Breast epithelium (tissue), 4 donors: ENCODE measurements around the gene VEZF1. TPM values are rescaled to one million over a fixed set of nuclear protein-coding genes. Genes with fewer than 3 reads are reported as not detected.
A peak's percentile ranks its signal among the peaks of the same experiment; 100 is the strongest.

Experiments used
- DNase-seq, 2 donors: peaks; one replicate each; pipeline ENCODE4 v3.0.0-alpha.2; 2019; ENCODE audit warnings: low spot score in 2 of 2
- H3K27ac ChIP-seq, 2 donors: fragments of 200-600 bp; sonication (generic) in 1 of 2; one replicate each; pipeline ENCODE4 v1.5.1; 2016 to 2019; ENCODE audit warnings: mild to moderate bottlenecking in 1 of 2
- H3K27me3 ChIP-seq, 2 donors: fragments of 200-600 bp; sonication (generic) in 1 of 2; one replicate each; pipeline versions ENCODE4 v1.5.1 to v1.6.0; 2017 to 2019; ENCODE audit warnings: control low read depth in 1 of 2, mild to moderate bottlenecking in 1 of 2
- H3K36me3 ChIP-seq: fragments of 200-600 bp; one replicate; pipeline ENCODE4 v1.5.1; 2019
- H3K4me1 ChIP-seq, 2 donors: fragments of 200-600 bp; sonication (generic); one replicate each; pipeline ENCODE4 v1.5.1; 2016 to 2019; ENCODE audit warnings: control low read depth in 1 of 2
- H3K4me3 ChIP-seq, 3 donors: fragments of 200-600 bp; sonication (generic); 1 replicate in 2 of 3; 2 replicates in 1 of 3; pipeline ENCODE4 v1.5.1; 2016 to 2019; ENCODE audit warnings: mild to moderate bottlenecking in 3 of 3, moderate library complexity in 2 of 3
- H3K9me3 ChIP-seq, 2 donors: fragments of 200-600 bp; sonication (generic) in 1 of 2; one replicate each; pipeline ENCODE4 v1.5.1; 2016 to 2019; ENCODE audit warnings: control low read depth in 1 of 2
- POLR2A ChIP-seq: fragments of 450-650 bp; IDR thresholded peaks from one replicate; pipeline ENCODE4 v1.6.1; 2016; ENCODE audit warnings: antibody characterized with exemption, mild to moderate bottlenecking, moderate library complexity
- POLR2AphosphoS5 ChIP-seq, 3 donors: sonication (generic); formaldehyde crosslinking; IDR thresholded peaks; one replicate each; pipeline ENCODE4 v1.6.1; 2017; ENCODE audit warnings: antibody characterized with exemption in 3 of 3
- intact Hi-C: fragments of 100-400 bp; cut with DNase I; formaldehyde crosslinking; loops from one replicate; pipeline ENCODE4 v1.15.1; 2023; ENCODE audit warnings: low total_unique reads
- total RNA-seq, 3 donors: library from RNA; depleted of rRNA; stranded (reverse); fragments of >200 nt; gene quantifications; one replicate each; pipeline ENCODE4 v1.1.0, GENCODE V29; 2016
- TF ChIP-seq, protein P1 (sequence below), 3 donors: fragments of 450-650 bp; IDR thresholded peaks; one replicate each; pipeline ENCODE4 v1.5.1; 2016 to 2017; ENCODE audit warnings: antibody characterized with exemption in 3 of 3, mild to moderate bottlenecking in 3 of 3, moderate library complexity in 3 of 3

Gene VEZF1
- total RNA-seq, 3 donors from 2014 or later = 55.5 to 76.5 (median 66.9) TPM

DNA sequence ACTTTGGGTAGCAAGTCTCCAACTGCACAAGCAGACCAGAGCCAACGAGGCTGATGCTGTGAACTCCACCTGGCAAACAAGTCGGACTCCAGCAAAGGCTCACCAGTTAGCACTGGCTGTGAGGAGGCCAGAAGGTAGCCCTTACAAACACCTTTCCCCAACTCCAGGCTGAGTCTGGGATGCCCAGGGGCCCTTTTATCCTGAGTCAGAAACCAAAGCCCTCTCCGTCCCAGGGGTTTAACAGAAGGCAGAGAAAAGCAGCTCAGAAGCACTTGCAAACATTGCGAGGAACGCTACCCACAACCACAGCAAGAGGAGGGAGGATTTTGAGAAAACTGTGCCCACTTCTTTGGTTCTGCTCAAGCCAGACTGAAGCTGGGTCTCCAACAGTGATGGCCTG, 57.8 kb downstream of the VEZF1 start:
- TF ChIP-seq POLR2A = no peak
- Histone ChIP-seq H3K4me3 (no peak overlapping the region), H3K9me3 (no peaks in the 10 kb centered on the region), H3K4me1 (peaks cover 6 to 11% of the 10 kb centered on the region in 2 donors), H3K27me3 (no peaks in the 10 kb centered on the region), H3K27ac (peak overlapping the region; percentile 38 to 68), H3K36me3 (no peaks in the 10 kb centered on the region)
- DNase-seq = no peak
- intact Hi-C loops = no loop called here

DNA sequence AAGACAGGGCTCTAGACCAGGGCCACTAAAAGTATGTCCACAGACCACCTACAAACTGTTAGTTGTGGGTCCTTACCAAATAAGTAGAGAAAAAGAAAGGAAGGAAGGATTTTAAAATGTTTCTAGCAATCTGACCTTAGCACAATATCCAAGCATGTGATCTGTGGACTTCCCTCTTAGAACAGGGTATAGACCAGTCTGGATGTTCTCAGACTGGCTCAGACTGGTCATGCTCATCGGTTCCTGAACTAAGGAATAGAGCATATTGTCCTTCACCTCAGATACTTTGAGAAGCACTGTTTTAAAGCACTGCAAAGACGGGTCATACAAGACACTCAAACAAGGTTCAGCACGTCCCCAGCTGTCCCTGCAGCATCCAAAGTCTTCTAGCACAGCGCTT, 58.7 kb downstream of the VEZF1 start:
- no peaks in the 10 kb centered on the region for H3K9me3 ChIP-seq
- no peaks in the 10 kb centered on the region for H3K27me3 ChIP-seq
- H3K36me3 ChIP-seq = no peaks in the 10 kb centered on the region
- intact Hi-C loops = no loop called here
- DNase-seq = no peak
- no peak overlapping the region for H3K4me3 ChIP-seq
- TF ChIP-seq, protein P1, sequence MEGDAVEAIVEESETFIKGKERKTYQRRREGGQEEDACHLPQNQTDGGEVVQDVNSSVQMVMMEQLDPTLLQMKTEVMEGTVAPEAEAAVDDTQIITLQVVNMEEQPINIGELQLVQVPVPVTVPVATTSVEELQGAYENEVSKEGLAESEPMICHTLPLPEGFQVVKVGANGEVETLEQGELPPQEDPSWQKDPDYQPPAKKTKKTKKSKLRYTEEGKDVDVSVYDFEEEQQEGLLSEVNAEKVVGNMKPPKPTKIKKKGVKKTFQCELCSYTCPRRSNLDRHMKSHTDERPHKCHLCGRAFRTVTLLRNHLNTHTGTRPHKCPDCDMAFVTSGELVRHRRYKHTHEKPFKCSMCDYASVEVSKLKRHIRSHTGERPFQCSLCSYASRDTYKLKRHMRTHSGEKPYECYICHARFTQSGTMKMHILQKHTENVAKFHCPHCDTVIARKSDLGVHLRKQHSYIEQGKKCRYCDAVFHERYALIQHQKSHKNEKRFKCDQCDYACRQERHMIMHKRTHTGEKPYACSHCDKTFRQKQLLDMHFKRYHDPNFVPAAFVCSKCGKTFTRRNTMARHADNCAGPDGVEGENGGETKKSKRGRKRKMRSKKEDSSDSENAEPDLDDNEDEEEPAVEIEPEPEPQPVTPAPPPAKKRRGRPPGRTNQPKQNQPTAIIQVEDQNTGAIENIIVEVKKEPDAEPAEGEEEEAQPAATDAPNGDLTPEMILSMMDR (IDR thresholded peaks at IDR 0.05) = no peak
- TF ChIP-seq POLR2A (no peak), POLR2AphosphoS5 (IDR thresholded peaks at IDR 0.05) (no peak)
- peak overlapping the region in 1 of 2 donors; percentile 38 for H3K27ac ChIP-seq
- peaks cover 6 to 11% of the 10 kb centered on the region in 2 donors for H3K4me1 ChIP-seq

DNA sequence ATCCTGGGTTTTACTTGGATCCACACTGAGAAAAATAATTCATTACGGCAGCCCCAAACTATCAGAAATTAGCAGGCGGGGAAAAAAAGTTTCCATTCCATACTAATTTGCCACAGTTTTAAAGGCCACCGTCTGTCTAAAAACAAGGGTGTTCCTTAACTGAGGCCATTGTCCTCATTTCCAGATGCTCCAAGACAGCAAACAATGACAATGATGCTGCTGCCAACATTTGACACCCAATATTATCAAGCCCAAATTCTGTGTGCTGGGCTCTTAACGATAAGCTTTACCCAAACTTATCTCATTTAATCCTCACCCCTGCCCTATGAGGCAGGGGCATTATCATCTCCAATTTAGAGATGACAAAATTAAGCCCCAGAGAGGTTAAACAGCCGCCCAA, 59.1 kb downstream of the VEZF1 start:
- Histone ChIP-seq H3K27me3 (no peaks in the 10 kb centered on the region), H3K36me3 (no peaks in the 10 kb centered on the region), H3K4me3 (no peak overlapping the region), H3K27ac (peak overlapping the region; percentile 33 to 38), H3K9me3 (no peaks in the 10 kb centered on the region), H3K4me1 (peaks cover 6 to 11% of the 10 kb centered on the region in 2 donors)
- no peak for DNase-seq
- TF ChIP-seq POLR2A = no peak
- TF ChIP-seq, protein P1 (IDR thresholded peaks at IDR 0.05) = no peak
- no peak for TF ChIP-seq POLR2AphosphoS5 (IDR thresholded peaks at IDR 0.05)
- intact Hi-C loops = no loop called here

DNA sequence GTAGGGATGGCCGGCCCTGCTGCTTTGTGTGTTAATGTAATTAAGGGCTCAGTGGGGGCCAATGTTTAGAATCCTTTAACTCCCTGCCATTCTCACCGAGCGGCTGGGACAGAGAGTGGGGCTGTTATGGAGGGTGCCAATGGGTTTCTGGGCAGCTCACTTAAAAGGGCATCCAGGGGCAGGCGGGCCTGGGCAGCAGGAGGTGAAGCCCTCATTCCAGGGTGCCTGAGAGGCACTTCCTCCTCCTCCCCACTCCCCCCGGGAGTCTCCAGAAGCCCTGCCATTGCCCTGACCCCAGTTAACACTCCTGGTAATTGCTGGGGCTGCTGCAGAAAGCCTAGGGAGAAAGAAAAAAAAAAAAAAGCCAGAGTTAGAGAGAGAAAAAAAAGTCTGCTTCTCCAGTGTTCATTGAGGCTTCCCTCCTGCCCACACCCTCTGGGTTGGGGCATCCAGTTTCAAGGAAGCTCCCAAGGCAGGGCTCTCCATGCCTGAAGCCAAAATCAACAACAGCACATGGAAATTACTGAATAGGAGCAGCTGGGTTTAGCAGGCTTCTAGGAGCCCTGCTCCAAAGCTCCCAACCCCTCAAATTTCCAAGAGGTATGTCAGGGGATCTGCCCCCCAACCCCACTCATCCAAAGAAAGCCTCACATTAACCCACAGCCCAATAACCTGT, 60.9 kb downstream of the VEZF1 start:
- DNase-seq = peak in 1 of 2 donors; percentile 59
- no peak overlapping the region for H3K4me3 ChIP-seq
- H3K36me3 ChIP-seq = no peaks in the 10 kb centered on the region
- TF ChIP-seq, protein P1 (IDR thresholded peaks at IDR 0.05) = no peak
- TF ChIP-seq POLR2A = no peak
- TF ChIP-seq POLR2AphosphoS5 (IDR thresholded peaks at IDR 0.05) = no peak
- peaks cover 6 to 11% of the 10 kb centered on the region in 2 donors for H3K4me1 ChIP-seq
- peak overlapping the region; percentile 54 to 55 for H3K27ac ChIP-seq
- H3K27me3 ChIP-seq = no peaks in the 10 kb centered on the region
- intact Hi-C loops = no loop called here
- H3K9me3 ChIP-seq = no peaks in the 10 kb centered on the region

DNA sequence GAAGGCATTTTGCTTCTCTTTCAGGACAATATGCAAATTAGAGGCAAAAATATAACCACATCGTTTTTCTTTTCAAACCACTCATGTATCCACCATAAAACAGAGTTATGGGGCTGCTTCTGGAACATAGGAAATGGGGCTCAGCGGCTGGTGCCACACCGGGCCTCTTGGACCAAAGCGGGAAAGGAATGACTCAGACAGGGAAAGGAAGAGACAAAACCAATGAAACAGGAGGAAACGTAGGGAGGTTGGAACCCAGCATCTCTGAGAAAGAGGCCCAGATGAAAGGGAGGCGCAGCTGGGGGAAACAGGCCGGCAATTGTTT, 61.4 kb downstream of the VEZF1 start:
- intact Hi-C loops = no loop called here
- Histone ChIP-seq H3K9me3 (no peaks in the 10 kb centered on the region), H3K4me3 (no peak overlapping the region), H3K27me3 (no peaks in the 10 kb centered on the region), H3K36me3 (no peaks in the 10 kb centered on the region), H3K4me1 (peaks cover 8 to 9% of the 10 kb centered on the region in 2 donors), H3K27ac (peak overlapping the region; percentile 54 to 55)
- TF ChIP-seq, protein P1 (IDR thresholded peaks at IDR 0.05) = no peak
- no peak for TF ChIP-seq POLR2AphosphoS5 (IDR thresholded peaks at IDR 0.05)
- no peak for TF ChIP-seq POLR2A
- DNase-seq = no peak
